Germinal center (tissue), 1 donor: ENCODE results near the gene TNFAIP3.

ENCODE experiments used
- DNase-seq: peaks from one replicate; pipeline ENCODE4 v3.0.0; 2012; ENCODE audit warnings: mixed read lengths, low spot score

Gene TNFAIP3

DNA sequence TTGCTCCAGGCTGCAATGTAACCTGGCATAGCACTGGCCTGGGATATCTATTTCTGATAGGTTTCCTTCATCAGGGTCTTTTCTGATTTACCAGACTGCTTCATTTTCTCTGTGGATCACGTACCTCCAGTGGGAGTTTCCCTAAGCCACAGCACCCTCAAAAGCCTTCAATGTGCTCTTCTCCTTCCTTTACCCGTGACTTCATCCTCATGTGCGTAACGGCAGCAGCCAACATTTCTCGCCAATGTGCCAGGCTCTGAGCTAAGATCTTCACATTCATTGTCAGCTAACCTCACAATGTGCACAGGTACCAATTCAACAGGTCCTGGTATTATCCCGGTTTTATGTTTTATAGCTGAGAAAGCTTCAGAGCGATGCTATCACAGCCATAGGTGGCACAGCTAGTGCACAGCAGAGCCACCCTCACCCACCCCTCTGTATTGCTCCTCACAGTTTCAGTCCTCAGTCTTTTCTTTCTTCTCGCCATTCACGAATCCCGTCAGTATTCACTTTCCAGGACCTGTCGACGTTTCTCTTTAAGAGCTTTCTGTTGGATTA lies 58.2 kb downstream of the TNFAIP3 start:
- DNase-seq: no peak

DNA sequence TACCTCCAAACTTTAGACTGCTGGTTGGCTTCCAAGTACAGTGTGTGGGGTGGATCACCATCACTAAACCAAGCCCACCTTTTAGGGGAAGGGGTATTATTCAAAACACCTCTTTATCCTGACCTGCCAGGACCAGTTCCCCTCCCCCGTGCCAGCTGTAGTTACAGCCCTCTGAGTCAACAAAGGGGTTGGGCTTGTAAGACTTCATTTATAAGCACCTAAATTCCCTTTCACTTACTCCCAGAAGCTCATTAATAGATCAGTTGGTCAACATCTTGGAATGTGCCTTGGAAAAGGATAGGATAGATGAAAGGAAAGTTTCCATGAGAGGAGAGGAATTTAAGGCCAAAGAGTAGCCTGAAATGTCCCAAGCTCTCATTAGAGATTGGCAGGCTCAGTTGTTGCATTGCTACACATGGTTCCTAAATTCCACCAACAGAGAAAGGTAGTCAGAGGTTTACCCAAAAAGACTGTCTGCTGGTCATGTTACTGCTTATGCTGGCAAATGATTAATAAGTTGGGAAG lies 59.2 kb downstream of the TNFAIP3 start:
- no peak for DNase-seq

DNA sequence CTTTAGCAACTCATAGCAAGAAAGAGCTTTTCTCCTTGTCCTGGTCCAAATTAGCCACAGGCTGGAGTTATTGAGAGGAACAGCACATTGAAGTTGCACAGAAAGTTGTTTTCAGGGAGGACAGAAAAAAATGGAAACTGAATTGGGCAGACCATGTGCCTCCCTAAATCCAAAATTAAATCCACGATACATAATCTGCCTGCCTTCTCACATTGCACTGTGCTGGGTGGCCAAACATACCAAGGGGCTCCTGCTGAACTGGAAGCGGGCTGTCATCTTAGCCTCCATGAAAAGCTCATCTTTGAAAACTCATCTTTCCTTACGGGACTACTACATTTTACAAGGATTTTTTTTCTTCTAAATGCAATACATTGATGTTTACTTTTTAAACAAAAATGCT lies 59.9 kb downstream of the TNFAIP3 start:
- no peak for DNase-seq

DNA sequence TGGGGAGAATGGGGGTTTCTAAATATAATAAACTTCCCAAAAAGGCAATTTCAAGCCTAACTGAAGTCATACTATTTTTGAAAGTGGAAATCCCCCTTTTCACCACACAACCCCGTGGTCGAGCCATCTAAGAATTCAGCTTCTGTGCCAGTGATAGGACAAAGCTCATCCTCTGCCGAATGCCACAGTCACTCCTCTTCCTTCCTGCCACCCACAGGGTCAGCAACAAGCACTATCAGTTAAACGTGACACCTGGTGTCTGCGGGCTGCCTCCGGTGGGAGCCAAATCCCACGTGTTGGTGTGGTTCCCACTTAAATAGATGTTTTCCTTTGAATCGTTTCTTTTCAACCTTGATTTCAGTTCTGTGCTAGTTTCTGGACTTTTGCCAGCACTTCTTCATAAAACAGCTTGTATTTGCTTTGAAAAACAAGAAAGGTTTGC lies 60.7 kb downstream of the TNFAIP3 start:
- DNase-seq: no peak

GRCh38 chr6:137928286-137928685 lies 61.2 kb downstream of the TNFAIP3 start:
- DNase-seq: no peak

GRCh38 chr6:137931849-137932465 lies 64.9 kb downstream of the TNFAIP3 start:
- no peak for DNase-seq
